H7 (cell line): ENCODE results near the gene GLIPR1. TPM values are rescaled to one million over a fixed set of nuclear protein-coding genes. Genes with fewer than 3 reads are reported as not detected.

Source experiments
- DNase-seq: peaks from one replicate; pipeline ENCODE4 v3.0.0; 2012
- H3K27me3 ChIP-seq: 2 replicates; pipeline ENCODE4 v1.6.0; 2011; ENCODE audit warnings: mild to moderate bottlenecking, low read length; ENCODE audit not compliant: control insufficient read depth, insufficient read depth
- H3K36me3 ChIP-seq: replicated peaks from 2 replicates; pipeline ENCODE4 v1.5.1; 2011; ENCODE audit warnings: low read length; ENCODE audit not compliant: control insufficient read depth, insufficient read depth
- H3K4me3 ChIP-seq: 2 replicates; pipeline ENCODE4 v1.5.1; 2011; ENCODE audit warnings: low read depth, mild to moderate bottlenecking, control low read depth, low read length, moderate library complexity; ENCODE audit not compliant: insufficient read depth
- total RNA-seq: library from RNA; depleted of rRNA; stranded (reverse); fragments of >200 nt; shearing (Covaris generic); gene quantifications from 2 replicates; pipeline ENCODE4 v1.2.3, GENCODE V29; 2014; rRNA removed

Gene GLIPR1
- total RNA-seq, 1 experiment from 2014 or later, result 0.21 TPM

GRCh38 chr12:75551477-75551876 lies 70.9 kb downstream of the GLIPR1 start:
- H3K27me3 ChIP-seq, result no peaks in the 10 kb centered on the region
- H3K36me3 ChIP-seq, result no peaks in the 10 kb centered on the region
- no peak overlapping the region for H3K4me3 ChIP-seq
- DNase-seq, result no peak

- no peak for DNase-seq
- Histone ChIP-seq H3K27me3 (no peaks in the 10 kb centered on the region), H3K4me3 (no peak overlapping the region), H3K36me3 (no peaks in the 10 kb centered on the region)
Observed at GRCh38 chr12:75553398-75553797, 72.8 kb downstream of the GLIPR1 start.

Other genes starting within 250 kb of the GLIPR1 start
- gene CAPS2, start 150.4 kb upstream of the GLIPR1 start, total RNA-seq, result 3.2 and 5.2 TPM in 2 replicates
- gene GLIPR1L1, start 146.1 kb upstream of the GLIPR1 start, total RNA-seq, result 12.8 and 17.6 TPM in 2 replicates
- not detected in 2 replicates for gene GLIPR1L2, start 89.7 kb upstream of the GLIPR1 start, total RNA-seq
- 25.6 and 35.0 TPM in 2 replicates for gene KRR1, start 30.9 kb downstream of the GLIPR1 start, total RNA-seq